Thoracic aorta (tissue), 2 donors: Measurements from ENCODE around the gene HNRNPF. TPM values are rescaled to one million over a fixed set of nuclear protein-coding genes. Genes with fewer than 3 reads are reported as not detected.
"Not testable (repeated sequence)": the region's sequence is repeated elsewhere in the genome, so short reads cannot be mapped to it uniquely, and the experiment has no call there.

Source experiments
- ATAC-seq: fragments of 150-250 bp; one replicate; pipeline ENCODE4 v1.8.0; 2017; ENCODE audit warnings: low read depth; ENCODE audit not compliant: insufficient number of reproducible peaks, low FRiP score
- DNase-seq: peaks from one replicate; pipeline ENCODE4 v3.0.0-alpha.2; 2020; ENCODE audit warnings: low spot score
- H3K27ac ChIP-seq, 2 donors: fragments of 200-600 bp; sonication (generic); 1 replicate in 1 of 2; 2 replicates in 1 of 2; pipeline ENCODE4 v1.5.1; 2016; ENCODE audit warnings: mild to moderate bottlenecking in 2 of 2, moderate library complexity in 2 of 2
- H3K27me3 ChIP-seq: fragments of 200-600 bp; sonication (generic); replicated peaks from 2 replicates; pipeline ENCODE4 v1.6.0; 2016; ENCODE audit warnings: mild to moderate bottlenecking; ENCODE audit not compliant: insufficient read depth
- H3K36me3 ChIP-seq: fragments of 200-600 bp; sonication (generic); one replicate; pipeline ENCODE4 v1.5.1; 2016
- H3K4me1 ChIP-seq, 2 donors: fragments of 200-600 bp; sonication (generic); 1 replicate in 1 of 2; 2 replicates in 1 of 2; pipeline versions ENCODE4 v1.5.1 to v1.6.0; 2016; ENCODE audit warnings: low read depth in 2 of 2, mild to moderate bottlenecking in 1 of 2; ENCODE audit not compliant: control insufficient read depth in 1 of 2
- H3K4me3 ChIP-seq: fragments of 200-600 bp; sonication (generic); 2 replicates; pipeline ENCODE4 v1.5.1; 2016; ENCODE audit warnings: mild to moderate bottlenecking
- H3K9me3 ChIP-seq: fragments of 200-600 bp; sonication (generic); 2 replicates; pipeline ENCODE4 v1.5.1; 2016
- total RNA-seq, 2 donors: library from RNA; depleted of rRNA; stranded (reverse); fragments of >200 nt; gene quantifications; one replicate each; pipeline versions ENCODE4 v1.1.0 to v1.2.3, GENCODE V29; 2016
- TF ChIP-seq, protein P1 (sequence below): fragments of 200-600 bp; sonication (generic); IDR thresholded peaks from one replicate; pipeline ENCODE4 v1.5.1; 2019; ENCODE audit warnings: antibody characterized with exemption

The HNRNPF gene
- total RNA-seq, 2 donors from 2014 or later, result 86.6 to 137 TPM

DNA sequence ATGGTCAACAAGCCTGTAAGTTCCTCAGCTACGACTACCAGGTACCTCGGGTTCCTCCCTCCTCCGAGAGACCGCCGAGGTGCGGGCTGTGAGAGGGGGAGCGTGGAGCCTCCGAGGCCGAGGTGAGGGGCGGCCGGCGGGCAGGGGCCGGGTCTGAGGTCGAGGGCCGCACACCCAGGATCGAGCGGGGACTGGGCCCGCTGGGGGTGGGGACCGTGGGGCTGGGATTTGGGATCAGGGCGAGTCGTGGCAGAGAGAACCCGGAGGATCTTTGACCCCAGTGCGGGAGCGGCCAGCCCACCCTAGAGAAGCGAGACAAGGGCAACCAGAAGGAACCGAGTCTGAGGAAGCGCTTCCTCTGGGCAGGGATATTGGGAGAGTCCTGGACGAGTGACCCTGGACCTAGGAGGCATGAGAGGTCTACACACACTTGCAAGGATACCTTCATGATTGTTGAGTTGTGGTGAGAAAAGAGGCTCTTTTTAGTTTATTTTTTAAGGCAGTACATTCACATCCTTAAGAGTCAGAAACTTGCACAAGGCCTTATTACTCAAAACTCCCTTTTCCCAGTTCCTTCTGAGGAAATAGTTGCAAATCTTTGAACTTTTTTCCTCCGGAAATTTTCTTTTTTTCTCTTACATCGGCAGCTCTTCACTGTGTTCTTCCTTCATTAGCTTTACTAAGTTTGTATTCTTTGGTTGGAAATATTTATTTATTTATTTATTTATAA, 28.3 kb upstream of the HNRNPF start:
- Histone ChIP-seq H3K36me3 (no peaks in the 10 kb centered on the region), H3K27me3 (no peaks in the 10 kb centered on the region), H3K9me3 (no peaks in the 10 kb centered on the region), H3K4me3 (peak overlapping the region; percentile 81), H3K27ac (peak overlapping the region; percentile 92 to 98), H3K4me1 (peaks cover 2 to 12% of the 10 kb centered on the region in 2 donors)
- TF ChIP-seq, protein P1, sequence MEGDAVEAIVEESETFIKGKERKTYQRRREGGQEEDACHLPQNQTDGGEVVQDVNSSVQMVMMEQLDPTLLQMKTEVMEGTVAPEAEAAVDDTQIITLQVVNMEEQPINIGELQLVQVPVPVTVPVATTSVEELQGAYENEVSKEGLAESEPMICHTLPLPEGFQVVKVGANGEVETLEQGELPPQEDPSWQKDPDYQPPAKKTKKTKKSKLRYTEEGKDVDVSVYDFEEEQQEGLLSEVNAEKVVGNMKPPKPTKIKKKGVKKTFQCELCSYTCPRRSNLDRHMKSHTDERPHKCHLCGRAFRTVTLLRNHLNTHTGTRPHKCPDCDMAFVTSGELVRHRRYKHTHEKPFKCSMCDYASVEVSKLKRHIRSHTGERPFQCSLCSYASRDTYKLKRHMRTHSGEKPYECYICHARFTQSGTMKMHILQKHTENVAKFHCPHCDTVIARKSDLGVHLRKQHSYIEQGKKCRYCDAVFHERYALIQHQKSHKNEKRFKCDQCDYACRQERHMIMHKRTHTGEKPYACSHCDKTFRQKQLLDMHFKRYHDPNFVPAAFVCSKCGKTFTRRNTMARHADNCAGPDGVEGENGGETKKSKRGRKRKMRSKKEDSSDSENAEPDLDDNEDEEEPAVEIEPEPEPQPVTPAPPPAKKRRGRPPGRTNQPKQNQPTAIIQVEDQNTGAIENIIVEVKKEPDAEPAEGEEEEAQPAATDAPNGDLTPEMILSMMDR, result no peak
- ATAC-seq (no peak), DNase-seq (no peak)

DNA sequence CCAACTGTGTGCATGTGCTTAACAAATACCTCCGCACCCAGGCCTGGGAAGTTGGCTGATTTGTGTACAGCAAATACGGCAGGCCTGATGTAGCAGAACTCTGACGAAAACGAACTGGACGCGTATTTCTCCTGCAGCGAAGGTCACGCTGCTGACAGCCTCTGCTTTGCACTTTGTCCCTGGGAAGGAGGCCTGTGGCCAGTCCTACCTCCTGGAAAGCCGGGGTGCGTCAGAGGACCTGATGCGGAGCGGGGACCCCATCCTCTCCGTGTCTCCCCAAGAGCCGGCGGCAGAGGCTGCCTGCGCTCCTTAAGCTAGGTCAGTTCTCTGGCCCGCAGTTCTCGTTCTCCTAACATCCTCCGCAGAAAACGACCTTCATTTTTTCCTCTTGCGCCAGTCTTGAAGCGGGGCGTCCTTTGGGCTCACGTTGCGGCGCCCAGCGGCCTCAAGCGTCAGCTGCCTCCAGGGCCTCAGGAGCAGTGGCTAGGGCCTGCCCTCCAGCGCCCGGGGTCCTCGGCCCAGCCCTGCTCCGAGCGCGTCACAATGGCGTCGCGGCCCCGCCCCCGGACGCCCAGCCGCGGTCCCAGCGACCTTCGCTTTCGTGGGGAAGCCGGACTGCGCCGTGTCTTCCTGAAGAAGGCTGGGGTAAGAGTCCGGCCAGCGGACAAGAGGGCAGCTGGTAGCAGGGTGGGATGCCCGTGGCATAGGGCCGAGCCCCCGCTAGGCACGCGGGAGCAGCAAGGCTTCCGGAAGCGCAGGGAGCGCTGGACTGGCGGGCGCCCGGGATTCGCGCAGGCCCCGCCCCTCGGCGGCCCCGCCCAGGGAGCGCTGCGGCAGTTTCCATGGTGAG, 27.5 kb upstream of the HNRNPF start, which contains the start of gene ZNF487:
Gene ZNF487 (plus strand): TSS at position 821 of the 850 bp plus-strand sequence. CDS start 38,703 bp downstream, outside the sequence.
- TF ChIP-seq, protein P1, result no peak
- ATAC-seq, result peak; percentile 95

DNA sequence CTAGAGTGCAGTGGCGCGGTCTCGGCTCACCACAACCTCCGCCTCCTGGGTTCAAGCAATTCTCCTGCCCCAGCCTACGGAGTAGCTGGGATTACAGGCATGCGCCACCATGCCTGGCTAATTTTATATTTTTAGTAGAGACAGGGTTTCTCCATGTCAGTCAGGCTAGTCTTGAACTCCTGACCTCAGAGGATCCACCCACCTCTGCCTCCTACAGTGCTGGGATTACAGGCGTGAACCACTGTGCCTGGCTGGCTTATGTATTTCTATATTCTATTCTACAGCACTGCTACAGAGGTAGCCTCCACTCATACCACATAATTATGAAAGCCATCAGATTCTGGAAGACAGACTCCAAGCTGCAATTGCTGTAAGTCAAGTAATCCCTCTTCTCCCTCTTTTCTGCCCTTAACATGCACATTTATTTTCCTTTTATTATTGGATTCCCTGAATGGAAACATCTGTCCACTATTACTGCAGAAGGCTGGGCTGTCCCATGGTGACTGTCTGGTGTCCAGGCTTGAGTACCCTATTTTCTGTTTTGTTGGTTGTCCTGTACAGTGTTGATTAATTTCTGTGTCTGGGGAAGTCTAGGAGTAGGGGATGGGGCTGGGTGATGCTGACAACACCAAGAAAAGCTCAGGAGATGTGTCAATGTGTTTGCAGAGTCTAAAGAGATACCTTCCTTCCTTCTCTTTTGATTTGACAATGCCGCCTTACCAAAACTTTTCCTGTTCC, 22.1 kb upstream of the HNRNPF start:
- no peaks in the 10 kb centered on the region for H3K36me3 ChIP-seq
- ATAC-seq (no peak), DNase-seq (no peak)
- H3K9me3 ChIP-seq, result no peaks in the 10 kb centered on the region
- no peak overlapping the region for H3K27ac ChIP-seq
- H3K4me3 ChIP-seq, result no peak overlapping the region
- TF ChIP-seq, protein P1, result no peak
- H3K4me1 ChIP-seq, result peaks cover 0 to 9% of the 10 kb centered on the region in 2 donors
- H3K27me3 ChIP-seq, result no peaks in the 10 kb centered on the region

More for the DNA sequence above, 27.5 kb upstream of the HNRNPF start, which contains the start of gene ZNF487:
- Histone ChIP-seq H3K36me3 (no peaks in the 10 kb centered on the region), H3K4me3 (peak within 1 kb of the TSS; percentile 81), H3K9me3 (no peaks in the 10 kb centered on the region), H3K27ac (peak within 1 kb of the TSS; percentile 92 to 98), H3K4me1 (peaks cover 2 to 12% of the 10 kb centered on the region in 2 donors), H3K27me3 (no peaks in the 10 kb centered on the region)
- peak; percentile 46 for DNase-seq

DNA sequence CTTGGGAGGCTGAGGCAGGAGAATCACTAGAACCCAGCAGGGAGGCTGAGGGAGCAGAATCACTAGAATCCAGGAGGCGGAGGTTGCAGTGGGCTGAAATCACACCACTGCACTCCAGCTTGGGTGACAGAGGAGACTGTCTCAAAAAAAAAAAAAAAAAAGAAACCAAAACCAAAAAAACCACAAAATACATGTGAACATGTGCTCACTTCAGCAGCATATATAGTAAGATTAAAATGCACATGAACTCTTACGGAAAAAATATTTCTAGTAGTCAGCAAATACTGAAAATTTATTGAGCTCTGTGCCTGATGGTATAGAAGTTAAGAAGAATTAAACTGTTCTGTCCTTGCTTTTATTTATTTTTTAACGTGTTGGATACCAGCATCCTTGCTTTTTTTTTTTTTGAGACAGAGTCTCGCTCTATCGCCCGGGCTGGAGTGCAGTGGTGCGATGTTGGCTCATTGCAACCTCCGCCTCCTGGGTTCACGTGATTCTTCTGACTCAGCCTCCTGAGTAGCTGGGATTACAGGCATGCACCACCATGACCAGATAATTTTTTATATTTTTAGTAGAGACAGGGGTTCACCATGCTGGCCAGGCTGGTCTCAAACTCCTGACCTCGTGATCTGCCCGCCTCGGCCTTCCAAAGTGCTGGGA, 18.3 kb upstream of the HNRNPF start:
- no peaks in the 10 kb centered on the region for H3K27me3 ChIP-seq
- no peak overlapping the region for H3K4me3 ChIP-seq
- no peaks in the 10 kb centered on the region for H3K4me1 ChIP-seq
- ATAC-seq (no peak), DNase-seq (no peak)
- no peaks in the 10 kb centered on the region for H3K36me3 ChIP-seq
- H3K27ac ChIP-seq, result no peak overlapping the region
- H3K9me3 ChIP-seq, result no peaks in the 10 kb centered on the region
- TF ChIP-seq, protein P1, result no peak

DNA sequence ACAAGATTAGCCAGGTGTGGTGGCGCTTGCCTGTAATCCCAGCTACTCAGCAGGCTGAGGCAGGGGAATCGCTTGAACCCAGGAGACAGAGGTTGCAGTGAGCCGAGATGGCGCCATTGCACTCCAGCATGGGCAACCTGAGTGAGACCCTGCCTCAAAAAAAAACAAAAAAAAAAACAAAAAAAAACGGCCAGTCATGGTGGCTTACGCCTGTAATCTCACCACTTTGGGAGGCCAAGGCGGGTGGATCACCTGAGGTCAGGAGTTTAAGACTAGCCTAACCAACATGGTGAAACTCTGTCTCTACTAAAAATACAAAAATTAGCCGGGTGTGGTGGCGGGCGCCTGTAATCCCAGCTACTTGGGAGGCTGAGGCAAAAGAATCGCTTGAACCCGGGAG, 17.5 kb upstream of the HNRNPF start:
- H3K27me3 ChIP-seq, H3K27ac ChIP-seq, DNase-seq, ATAC-seq, H3K36me3 ChIP-seq, H3K9me3 ChIP-seq, H3K4me1 ChIP-seq, H3K4me3 ChIP-seq: not testable (repeated sequence)
